ENCODE data around the gene DDX1.

- TF ChIP-seq CTCF (conservative IDR thresholded peaks at IDR 0.05 in 1 of 2, IDR thresholded peaks at IDR 0.05 in 1 of 2; ENCODE audit: low read depth in 1 of 2, low read length in 2 of 2) = no peak
- no peak for TF ChIP-seq EZH2 (IDR thresholded peaks at IDR 0.05; ENCODE audit: low read length, missing control alignments)
These were observed 26.3 kb upstream of the DDX1 start for GRCh38 chr2:15565392-15565791.
